HG03135 (cell line): ENCODE measurements around the gene AGPAT3.
A peak's percentile ranks its signal among the peaks of the same experiment; 100 is the strongest.

Experiments
- ATAC-seq: cut with Tn5 transposase; IDR thresholded peaks from one replicate; pipeline ENCODE4 v1.9.1; 2021; ENCODE audit warnings: mild to moderate bottlenecking, moderate library complexity; ENCODE audit not compliant: unreplicated experiment

Gene AGPAT3

DNA sequence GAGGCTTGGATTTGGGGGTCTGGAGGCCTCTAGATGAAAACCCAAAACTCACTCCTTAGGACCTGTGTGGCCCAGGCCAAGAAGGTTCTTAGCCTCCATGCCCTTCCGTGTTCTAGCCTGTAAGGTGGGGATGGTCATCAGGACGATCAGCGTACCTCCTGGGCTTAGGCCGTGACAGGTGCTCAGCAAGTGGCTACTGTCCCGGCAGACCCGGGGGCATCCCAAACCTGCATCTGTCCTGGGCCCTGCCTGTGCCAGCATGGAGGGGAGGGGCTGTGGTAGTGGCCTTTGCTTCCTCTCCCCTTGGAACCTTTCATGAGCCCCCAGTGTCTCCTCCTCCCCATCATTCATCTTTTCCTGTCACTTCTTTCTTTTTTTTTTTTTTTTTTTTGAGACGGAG lies 124.4 kb downstream of the AGPAT3 start:
- ATAC-seq = no peak

GRCh38 chr21:43991447-43991991 lies 126.5 kb downstream of the AGPAT3 start:
- no peak for ATAC-seq

- no peak for ATAC-seq
Measured at GRCh38 chr21:43992121-43992520, 127.1 kb downstream of the AGPAT3 start.

- no peak for ATAC-seq
Measured at GRCh38 chr21:43993420-43993934, 128.5 kb downstream of the AGPAT3 start.

DNA sequence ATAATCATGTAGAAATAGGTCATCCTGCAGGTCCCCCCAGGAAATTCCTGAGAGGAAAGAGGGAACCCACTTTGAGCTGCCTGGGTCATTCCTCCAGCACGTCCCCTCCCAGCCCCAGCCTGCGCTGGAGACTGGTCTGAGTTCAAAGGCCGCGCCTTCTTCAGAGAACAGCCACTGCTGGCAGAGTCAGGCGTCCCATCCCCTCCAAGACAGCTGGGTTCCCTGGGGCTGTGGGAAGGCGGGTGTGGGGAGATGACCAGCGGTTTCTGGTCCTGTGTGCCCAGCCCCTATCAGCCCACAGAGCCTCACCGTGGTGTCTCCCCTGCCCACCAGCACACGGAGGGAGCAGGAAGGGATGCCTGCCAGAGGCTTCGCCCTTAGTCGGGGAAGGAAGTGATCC lies 129.1 kb downstream of the AGPAT3 start:
- ATAC-seq = no peak

GRCh38 chr21:43994646-43995045 lies 129.6 kb downstream of the AGPAT3 start:
- ATAC-seq = no peak

DNA sequence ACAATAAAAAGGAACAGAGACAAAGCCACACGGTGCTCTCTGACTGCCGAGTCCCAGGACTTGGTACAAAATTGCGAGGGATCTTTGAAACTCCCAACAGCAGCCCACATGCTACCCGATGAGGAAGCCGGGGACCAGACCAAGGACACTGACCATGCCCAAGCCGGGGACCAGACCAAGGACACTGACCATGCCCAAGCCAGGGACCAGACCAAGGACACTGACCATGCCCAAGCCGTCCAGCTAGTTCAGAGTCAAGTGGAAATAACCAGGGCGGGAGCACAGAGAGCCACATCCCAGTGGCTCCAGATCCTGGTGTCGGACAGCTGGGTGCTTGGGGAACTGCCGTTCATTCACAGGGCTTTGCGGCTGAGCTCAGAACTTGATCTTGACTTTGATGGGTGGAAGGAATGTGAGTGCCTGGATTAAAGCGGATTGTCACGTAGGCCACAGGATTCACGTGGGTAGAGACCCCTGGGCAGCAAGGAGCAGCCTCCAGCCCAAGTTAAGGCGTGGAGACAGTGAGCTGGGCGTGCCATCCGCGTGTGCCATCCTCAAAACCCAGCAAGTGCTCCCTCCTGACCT lies 130.6 kb downstream of the AGPAT3 start:
- ATAC-seq = no peak

GRCh38 chr21:43997766-43998742 lies 133.0 kb downstream of the AGPAT3 start:
- no peak for ATAC-seq

DNA sequence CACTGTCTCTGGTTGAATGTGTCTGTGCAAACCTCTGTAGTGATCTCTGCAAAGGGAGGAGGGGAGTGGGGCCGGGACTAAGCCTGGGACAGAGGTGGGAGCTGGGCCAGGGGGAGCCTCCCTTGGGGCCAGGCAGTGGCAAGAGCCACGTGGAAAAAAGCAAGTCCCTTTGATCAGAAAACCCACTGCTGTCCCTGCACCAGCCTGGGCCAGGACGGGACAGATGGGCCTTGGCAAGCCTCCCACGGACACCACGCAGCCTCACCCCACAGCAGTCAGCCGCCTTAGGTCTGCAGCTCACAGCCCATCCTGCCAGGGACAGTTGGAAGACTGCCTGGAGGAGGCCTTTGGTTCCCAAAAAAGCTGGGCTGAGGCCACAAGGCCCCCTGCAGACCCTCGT lies 135.3 kb downstream of the AGPAT3 start:
- ATAC-seq = no peak

DNA sequence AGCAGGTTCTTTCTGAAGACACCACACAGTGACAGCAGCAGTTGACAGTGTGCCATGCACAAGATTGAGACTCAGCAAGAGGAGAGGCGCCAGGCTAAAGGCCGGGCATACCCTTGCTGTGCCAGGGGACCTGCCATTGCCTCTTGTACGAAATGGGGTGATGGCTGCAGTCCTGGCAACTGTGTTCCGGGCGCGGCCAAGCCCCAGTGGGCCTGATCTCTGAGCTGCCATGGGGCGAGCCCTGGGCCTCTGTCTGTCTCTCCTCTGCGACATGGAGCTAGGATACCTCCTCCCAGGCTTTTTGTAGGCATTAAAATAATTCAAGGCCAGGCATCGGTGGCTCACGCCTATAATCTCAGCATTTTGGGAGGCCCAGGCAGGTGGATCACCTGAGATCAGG lies 137.5 kb downstream of the AGPAT3 start:
- ATAC-seq = no peak

- ATAC-seq = no peak
Measured at GRCh38 chr21:44003307-44003966, 138.4 kb downstream of the AGPAT3 start.

DNA sequence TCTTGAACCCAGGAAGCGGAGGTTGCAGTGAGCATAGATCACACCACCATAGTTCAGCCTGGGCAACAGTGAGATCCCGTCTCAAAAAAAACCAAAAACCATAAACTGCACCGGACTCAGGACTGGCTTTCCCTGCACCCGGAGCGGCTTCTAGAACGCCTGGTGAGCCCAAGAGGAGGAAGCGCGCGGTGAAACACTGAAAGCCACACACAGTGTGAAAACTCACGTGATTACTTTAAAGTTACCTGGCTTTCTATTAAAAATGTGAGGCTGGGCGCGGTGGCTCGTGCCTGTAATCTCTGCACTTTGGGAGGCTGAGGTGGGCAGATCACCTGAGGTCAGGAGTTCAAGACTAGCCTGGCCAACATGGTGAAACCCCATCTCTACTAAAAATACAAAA lies 140.0 kb downstream of the AGPAT3 start:
- ATAC-seq = no peak

GRCh38 chr21:44005593-44005992 lies 140.6 kb downstream of the AGPAT3 start:
- ATAC-seq = no peak

GRCh38 chr21:44006017-44006619 lies 141.1 kb downstream of the AGPAT3 start:
- no peak for ATAC-seq

DNA sequence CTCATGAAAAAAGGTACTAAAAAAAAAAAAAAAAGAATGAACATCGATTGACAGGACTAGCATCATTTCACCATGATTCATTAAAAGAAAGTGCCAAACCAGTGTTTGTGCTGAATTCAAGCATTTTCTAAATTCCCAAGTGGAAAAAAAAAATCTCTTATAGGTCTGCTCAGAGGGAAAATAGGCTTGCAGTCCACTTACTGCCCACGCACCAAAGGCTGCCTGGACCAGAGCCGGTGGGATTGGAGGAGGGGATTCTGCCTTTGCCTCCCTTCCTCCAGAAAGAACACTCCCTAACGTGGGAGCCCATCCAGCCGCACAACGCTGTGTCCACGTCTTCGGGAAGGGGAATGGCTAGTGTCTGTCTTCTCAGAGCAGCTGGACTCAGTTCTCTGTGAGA lies 141.6 kb downstream of the AGPAT3 start:
- ATAC-seq = no peak

- no peak for ATAC-seq
Measured at GRCh38 chr21:44010429-44010828, 145.4 kb downstream of the AGPAT3 start.

DNA sequence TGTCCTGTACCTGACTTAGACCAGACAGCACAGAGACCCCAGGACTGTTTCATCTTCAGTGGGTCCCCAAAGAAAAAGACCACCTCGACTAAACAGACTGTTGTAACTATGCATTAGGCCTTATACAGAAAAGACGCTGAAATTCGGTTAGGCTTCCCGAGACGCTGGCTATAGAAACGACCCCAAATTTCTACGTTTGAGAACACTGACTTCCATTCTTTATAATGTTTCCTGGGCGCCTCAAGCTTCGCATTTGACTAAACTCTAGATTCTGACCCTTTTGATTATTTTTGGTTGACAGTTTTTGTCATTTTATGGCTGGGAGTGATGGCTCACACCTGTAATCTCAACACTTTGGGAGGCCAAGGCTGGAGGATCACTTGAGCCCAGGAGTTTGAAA lies 146.1 kb downstream of the AGPAT3 start:
- ATAC-seq = no peak

- ATAC-seq = peak; percentile 61
Measured at GRCh38 chr21:44011579-44012473, 146.8 kb downstream of the AGPAT3 start, which contains the start of gene TRAPPC10. TSS of gene TRAPPC10 (plus strand) at chr21:44012309. CDS start at chr21:44012494, 185 bp downstream.

GRCh38 chr21:44012474-44013379 lies 147.7 kb downstream of the AGPAT3 start:
- peak; percentile 54 for ATAC-seq
